Femur (tissue), 1 donor: ENCODE measurements around the gene GSTK1.
"Not testable (repeated sequence)": the region's sequence is repeated elsewhere in the genome, so short reads cannot be mapped to it uniquely, and the experiment has no call there.

Source experiments
- DNase-seq: peaks from one replicate; pipeline ENCODE4 v3.0.0-alpha.2; 2017

GSTK1 gene

DNA sequence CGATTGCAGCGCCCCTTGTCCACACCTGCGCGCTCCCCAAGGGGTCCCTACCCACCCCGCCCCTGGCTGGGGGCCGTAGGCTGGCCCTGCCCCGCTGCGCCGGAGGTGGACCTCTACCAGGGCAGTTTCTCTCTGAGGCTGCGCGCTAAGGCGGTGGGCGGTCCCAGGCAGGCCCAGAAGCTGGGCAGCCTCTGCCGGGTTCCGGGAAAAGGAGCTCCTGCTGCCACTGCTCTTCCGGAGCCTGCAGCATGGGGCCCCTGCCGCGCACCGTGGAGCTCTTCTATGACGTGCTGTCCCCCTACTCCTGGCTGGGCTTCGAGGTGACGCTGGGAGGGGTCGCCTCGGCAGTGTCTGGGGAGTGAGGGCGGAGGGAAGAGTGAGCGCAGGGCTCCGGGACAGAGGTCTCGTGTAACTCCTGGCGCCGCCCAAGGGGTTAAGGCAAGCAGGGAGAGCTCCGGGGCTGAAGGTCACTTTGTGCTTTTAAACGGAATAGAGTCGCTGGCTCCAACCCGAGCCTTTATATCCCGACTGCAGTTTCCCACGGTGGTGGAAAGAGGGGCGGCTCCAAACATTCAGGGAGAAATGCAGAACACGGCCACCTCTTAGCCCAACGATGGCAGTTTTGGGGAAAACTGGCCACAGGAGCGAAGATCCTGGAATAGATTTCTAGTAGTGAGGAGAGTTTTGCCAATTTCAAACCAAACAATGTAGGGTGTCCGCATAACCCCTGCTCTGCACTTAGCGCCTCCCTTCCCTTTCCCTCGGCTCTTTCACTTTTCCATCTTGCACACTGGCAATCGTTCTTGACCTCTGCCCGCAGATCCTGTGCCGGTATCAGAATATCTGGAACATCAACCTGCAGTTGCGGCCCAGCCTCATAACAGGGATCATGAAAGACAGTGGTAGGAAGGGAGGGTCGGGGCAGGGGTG lies at the start of gene GSTK1:
GSTK1 (plus strand) TSS at position 176 of the 930 bp plus-strand sequence; CDS start at position 249, 73 bp downstream.
- peak; percentile 90 for DNase-seq

DNA sequence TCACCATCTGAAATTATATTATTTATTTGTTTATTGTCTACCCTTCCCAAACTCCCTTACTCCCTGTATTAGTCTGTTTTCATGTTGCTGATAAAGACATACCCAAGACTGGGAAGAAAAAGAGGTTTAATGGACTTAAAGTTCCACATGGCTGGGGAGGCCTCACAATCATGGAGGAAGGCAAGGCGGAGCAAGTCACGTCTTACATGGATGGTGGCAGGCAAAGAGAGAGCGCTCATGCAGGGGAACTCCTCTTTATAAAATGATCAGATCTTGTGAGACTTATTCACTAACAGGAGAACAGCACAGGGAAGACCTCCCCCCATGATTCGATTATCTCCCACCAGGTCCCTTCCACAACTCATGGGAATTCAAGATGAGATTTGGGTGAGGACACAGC lies 49.8 kb upstream of the GSTK1 start:
- not testable (repeated sequence) for DNase-seq

DNA sequence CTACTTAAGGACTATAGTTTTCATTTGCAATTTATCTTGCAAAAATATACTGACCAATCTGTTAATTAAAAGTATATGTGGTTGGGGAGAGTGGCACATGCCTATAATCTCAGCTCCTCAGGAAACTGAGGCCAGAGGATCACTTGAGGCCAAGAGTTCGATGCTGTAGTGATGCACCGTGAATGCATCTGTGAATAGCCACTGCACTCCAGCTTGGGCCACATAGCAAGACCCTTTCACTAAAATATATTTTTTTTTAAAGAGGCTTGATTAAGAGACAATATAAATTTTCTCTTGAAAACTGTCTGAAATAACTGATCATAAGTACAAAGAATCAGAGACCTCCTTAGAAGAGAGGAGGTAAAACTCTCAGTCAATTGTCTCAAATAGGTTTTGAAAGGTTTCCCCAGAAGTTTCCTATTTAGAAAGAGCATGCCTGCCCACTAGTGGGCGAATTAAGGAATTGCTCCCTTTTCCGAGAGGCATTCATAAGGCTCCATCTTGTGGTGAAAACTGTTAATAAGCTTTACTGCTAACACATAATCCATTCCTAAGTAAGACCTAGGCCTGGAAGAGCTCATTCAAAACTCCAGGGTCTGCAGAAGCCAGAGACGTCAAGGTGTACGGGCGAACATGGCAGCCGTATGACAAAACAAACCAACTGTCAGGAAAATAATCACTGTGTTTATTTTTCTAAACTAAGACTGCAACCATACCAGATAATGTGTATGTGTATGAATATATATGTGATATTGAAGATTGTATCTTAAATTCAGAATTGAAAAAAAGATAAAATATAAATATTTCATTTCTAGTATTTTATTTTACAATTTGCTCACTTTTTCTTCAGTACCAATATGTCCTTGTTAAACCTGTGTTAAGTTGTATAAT lies 48.2 kb upstream of the GSTK1 start:
- peak; percentile 70 for DNase-seq

DNA sequence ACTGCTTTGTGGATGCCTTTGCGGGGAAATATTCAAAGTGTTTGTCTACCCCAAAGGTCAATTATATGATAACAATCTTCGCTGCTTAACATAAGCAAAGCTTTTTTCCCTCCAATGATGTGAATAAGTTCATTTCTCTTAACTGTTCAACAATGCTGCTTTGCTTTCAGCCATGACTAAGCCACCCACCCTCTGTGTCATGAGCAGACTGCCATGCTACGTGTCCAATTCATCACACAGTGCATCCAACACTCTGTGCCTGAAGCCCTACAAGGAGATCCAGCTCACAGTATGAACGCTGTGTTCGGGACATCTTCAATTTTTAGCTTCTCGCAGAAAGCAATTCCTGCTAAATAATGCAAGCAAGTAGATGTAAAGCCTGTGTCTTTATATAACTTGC lies 47.1 kb upstream of the GSTK1 start:
- DNase-seq, result no peak

DNA sequence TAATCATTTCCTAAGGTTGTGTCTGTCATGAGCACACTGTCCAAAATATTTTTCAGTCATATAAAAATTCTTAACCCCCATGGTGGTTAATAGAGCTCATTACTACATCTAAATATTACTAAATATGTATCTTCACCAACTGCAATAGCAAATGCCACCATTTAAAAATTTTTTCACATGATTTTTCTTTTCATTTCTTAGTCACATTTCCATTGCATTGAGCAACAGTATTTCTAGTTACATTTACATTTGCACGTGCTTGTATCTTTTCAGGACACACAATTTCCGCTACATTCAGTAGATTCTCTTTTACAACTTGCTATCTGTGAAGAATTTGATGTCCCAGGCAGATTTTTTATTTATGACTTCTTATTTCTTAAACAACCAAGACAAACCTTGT lies 46.6 kb upstream of the GSTK1 start:
- no peak for DNase-seq

DNA sequence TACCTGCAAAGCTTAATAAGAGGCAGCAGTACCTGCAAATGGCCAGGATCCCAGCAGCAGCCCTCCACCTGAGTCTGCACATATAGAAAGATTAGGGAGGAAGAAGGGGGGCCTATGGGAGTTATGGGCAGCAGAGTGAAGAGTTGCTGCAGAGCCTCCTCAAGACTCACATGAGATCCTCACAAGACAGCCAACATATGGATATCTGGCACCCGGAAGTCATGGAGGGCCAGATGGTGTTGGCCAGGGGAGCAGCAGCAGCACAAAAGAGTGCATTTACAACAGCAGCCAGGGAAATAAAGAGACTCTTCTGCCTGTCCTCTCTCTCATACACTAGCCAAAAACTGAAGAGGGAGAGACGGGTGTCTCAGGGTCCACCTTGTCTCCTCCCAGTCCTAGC lies 45.4 kb upstream of the GSTK1 start:
- no peak for DNase-seq

DNA sequence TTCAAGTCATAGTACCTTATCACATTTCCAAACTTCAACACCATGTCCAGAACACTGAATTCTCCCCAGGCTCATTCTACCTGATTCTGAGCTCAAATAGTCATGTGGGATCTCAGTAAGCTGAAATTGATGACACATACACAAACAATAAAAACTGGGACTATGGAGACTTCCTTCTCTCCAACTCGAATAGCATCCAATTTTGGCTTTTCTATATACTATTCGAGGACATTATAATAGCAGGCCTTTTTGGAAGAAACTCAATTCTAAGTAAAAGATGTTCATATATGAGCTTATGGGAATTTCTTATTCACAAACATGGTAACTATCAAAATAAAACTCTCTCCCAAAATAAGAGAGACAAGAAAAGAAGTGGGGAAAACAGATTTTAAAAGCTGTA lies 42.0 kb upstream of the GSTK1 start:
- no peak for DNase-seq

DNA sequence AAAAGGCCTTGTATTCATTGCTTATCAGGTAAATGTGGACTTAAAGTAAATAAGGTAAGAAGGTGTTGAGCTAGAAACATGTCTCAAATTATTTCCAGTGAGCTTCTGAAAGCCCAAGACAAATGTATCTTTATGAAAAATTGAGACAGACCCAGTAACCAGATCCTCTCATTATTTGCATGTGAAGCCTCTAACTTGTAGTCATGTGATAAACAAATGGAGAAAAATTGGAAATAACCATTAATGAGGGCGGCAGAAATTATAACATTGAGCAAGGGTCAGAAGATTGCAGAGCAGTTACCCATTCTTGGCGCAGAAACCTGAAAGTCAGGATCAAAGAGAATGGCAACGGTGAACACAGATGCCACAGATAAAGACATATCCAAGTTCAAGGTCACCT lies 41.5 kb upstream of the GSTK1 start, which contains the start of gene TAS2R40:
TAS2R40 (plus strand) TSS at position 301 of the 400 bp plus-strand sequence; CDS start at position 343, 42 bp downstream.
- no peak for DNase-seq

DNA sequence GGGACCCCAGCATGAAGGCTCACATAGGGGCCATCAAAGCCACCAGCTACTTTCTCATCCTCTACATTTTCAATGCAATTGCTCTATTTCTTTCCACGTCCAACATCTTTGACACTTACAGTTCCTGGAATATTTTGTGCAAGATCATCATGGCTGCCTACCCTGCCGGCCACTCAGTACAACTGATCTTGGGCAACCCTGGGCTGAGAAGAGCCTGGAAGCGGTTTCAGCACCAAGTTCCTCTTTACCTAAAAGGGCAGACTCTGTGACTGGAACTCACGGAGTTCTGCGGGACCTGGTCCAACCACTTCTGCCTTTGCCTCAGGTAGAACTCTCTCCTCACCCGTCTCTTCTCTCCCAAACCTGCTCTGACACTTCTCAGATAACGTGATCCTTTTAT lies 40.5 kb upstream of the GSTK1 start:
- DNase-seq, result peak; percentile 42

DNA sequence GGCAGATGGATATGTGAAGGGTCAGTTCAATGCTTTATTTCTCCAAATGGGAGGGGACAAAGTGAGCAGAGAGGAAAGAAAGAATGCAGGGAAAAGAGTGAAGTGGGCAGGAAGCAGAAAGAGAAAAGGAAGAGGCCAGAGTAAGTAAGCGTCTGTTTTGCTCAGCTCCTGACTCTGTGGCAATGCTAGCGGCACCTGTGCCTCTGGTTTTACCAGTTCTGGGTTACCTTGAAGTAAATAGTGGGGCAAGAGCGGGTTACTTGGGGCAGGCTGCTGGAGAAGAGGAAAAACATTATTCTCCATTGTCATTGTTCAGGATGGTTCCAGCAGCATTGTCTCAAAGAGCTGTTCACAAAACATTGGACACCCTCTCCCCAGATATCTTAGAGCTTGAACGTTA lies 39.5 kb upstream of the GSTK1 start:
- DNase-seq, result no peak

DNA sequence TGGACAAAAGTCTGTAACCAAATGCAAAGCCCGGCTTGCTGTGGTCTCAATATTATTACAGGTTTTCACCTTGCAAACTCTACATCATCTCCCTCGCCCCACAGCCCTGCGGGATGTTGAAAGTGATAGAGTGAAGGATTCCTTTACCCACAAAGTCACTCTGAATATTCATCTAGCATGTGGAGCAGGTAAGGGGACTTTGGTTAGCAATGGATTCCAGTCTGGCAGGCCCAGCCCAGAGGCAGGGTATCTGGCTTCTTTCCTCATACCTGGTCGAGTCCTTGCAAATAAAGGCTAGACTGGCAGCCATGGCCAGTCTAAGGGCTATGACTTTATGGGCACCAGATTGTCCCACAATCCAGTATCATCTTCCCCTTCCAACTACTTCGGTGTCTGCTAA lies 38.2 kb upstream of the GSTK1 start:
- no peak for DNase-seq

DNA sequence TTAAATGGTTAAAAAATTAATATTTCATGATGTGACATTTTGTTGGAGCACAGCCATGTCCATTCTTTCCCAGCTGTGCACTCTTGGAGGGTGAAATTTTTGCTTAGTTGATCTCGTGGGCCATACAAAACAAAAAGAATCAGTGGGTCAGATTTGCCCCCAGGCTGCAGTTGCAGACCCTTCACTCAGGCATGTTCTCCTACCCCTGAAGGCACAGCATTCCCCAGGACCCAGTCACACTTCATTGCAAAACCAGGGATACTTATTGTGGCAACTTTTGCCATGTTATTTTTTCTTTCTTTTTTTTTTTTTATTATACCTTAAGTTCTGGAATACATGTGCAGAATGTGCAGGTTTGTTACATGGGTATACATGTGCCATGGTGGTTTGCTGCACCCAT lies 35.4 kb upstream of the GSTK1 start:
- no peak for DNase-seq

DNA sequence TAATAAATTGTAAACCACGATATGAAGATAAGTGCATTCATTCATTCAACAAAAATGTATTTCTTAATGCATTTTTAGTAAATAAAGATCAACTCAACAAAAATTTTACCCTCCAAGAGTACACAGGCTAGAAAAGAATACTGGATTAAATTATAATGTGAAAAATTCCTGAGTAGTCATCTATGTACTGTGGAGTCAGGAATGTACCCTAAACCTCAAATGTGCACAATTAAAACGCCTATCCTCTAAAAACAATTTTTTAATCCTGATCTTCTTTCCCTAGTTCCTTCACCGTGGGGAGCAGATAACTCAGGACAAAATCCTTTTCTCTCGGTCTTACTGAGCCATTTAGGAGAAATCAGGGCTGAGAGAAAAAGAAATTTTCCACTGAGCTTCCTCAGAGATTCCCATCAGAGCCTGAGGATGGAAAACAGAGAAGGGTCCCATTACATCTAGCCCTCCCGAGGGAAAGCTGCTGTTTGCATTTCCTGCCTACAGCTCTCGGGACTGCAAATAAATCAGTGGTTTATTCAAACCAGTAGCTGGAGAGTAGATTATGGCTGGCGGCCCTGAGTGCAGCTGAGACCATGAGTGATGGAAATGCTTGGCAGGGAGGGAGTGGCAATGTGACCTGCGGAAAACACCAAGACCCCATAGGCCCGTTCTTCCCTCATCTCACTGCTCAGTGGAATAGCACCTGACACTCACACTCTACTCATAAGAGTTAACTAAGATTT lies 34.0 kb upstream of the GSTK1 start:
- DNase-seq, result peak; percentile 28

DNA sequence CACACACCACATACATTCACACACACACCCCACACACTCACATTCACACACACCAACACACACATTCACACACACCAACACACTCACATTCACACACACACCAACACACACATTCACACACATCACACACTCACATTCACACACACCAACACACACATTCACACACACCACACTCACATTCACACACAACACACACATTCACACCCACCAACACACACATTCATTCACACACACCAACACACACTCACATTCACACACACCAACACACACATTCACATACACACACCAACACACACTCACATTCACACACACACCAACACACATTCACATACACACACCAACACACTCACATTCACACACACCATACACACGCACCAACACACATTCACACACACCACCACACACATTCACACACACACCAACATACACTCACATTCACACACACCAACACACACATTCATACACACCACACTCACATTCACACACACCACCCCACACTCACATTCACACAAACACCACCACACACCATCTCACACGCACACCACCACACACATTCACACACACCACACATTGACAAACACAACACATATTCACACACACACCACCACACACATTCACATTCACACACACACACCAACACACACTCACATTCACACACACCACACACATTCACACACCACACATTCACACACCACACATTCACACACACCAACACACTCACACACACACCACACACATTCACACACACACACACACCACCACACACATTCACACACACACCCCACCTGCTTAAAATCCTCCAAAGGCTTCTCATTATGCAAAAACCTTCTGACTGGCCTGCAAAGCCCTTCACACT lies 32.4 kb upstream of the GSTK1 start:
- DNase-seq, result no peak

DNA sequence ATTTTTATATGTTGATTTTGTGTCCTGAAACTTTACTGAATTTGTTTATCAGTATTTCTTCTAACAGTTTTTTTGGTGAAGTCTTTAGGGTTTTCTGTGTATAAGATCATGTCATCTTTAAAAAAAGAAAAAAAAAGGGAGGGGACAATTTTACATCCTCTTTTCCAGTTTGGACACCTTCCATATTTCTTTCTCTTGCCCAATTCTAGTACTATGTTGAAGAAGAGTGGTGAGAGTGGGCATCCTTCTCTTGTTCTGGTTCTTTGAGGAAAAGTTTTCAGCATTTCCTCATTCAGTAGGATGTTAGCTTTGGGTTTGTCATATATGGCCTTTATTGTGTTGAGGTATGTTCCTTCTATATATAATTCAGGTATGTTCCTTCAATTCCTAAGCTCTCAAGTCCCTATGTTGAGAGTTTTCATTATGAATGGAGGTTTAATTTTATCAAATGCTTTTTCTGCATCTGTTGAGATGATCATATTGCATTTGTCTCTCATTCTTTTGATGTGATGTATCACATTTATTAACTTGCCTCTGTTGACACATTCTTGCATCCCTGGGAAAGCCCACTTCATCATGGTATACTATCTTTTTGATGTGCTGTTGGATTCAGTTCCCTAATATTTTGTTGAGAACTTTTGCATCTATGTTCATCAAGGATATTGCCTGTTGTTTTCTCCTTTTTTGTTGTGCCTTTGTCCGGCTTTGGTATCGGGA lies 29.3 kb upstream of the GSTK1 start:
- DNase-seq, result no peak

DNA sequence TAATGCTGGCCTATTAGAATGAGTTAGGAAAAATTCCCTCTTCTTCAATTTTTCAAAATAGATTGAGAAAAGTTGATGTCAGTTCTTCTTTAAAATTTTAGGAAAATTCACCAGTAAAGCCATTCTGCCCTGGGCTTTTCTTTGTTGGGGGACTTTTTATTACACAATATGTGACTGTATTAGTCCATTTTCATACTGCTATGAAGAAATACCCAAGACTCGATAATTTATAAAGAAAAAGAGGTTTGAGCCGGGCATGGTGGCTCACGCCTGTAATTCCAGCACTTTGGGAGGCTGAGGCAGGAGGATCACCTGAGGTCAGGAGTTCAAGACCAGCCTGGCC lies 28.7 kb upstream of the GSTK1 start:
- DNase-seq, result no peak

DNA sequence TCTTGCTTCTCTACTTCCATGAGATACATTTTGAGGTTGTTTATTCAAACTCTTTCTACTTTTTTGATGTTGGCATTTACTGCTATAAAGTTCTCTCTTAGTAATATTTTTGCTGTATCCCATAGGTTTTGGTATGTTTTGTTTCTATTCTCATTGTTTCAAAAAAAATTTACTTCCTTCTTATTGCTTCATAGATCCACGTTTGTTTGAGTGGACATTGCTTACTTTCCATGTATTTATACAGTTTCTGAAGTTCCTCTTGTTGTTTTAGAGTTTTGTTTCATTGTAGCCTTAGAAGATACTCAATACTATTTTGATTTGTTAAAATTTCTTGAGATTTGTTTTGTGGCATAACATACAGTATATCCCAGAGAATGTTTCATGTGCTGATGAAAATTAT lies 27.7 kb upstream of the GSTK1 start:
- no peak for DNase-seq

DNA sequence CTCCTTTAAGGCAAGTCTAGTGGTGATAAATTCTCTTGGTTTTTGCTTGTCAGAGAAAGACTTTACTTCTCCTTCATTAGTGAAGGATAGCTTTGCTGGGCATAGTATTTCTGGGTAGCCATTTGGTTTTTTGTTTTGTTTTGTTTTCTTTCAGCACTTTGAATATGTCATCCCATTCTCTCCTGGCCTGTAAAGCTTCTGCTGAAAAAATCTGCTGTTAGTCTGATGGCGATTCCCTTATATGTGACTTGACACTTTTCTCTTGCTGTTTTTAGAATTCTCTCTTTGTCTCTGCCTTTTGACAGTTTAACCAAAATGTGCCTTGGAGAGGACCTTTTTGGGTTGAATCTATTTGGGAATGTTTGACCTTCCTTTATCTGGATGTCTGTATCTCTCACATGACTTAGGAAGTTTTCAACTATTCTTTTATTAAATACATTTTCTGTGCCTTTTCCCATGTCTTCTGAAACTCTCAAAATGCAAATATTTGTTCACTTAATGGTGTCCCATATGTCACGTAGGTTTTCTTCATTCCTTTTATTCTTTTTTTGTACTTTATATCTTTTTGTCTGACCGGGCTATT lies 26.7 kb upstream of the GSTK1 start:
- no peak for DNase-seq

DNA sequence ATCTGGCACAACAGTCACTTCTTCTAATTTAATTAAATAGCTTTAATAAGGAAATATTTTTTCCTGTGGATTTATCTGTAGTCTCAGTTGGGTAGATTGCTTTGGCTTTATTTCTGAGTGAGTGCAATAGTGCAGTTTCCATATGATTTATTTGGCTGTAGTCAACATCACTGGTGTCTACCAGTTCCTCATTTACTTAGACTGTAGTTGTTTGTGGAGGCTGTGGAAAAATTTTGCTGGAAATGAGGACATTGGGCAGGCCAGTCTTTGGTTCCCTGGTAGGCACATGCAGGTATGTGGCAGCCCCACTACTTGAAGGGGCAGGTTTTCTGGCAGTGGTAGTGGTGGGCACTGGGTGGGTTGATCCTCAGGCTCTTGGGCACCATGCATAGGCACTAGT lies 25.9 kb upstream of the GSTK1 start:
- DNase-seq, result no peak

DNA sequence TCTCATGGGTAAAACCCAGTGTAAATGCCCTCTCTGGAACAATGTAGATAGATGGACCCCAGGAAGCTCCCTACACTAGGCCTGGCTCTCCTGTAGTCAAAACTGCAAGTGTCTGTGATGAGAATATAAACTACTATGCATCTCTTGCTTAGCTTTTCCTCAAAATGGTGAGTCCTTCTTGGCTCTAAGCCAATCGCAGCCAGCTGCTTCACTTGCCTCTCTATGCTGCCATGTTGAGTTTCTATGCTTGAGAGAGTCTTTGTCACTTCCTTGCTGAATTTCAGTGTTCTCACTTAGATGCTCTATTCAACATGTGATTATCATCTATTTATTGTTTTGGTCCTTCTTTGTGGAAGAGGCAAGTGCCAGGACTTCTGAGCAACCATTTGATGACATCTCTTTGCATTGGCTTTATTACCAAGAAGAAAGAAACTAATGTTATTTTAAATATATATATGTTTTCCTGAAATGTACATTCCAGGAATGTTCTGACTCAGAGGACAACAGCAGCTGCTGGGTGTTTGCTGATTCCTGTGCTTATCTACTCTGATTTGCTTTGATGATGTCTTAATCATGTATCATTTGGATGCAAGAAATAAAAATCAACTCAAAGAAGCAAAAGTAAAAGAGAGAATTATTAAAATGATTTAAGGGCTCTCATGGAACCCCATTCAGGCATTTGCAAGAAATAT lies 24.8 kb upstream of the GSTK1 start:
- no peak for DNase-seq
